HCT116 (cell line): ENCODE results near the gene ANO2. TPM values are rescaled to one million over a fixed set of nuclear protein-coding genes. Genes with fewer than 3 reads are reported as not detected.

Experiments used
- ATAC-seq: fragments of 200-7000 bp; cut with Tn5 transposase; 2 replicates; pipeline ENCODE4 v1.9.1; 2020; ENCODE audit warnings: mild to moderate bottlenecking, moderate library complexity
- BruUV-seq: library from RNA; stranded (reverse); fragments of 400-500 nt; replicated peaks from 2 replicates; lab custom pipeline; 2021; lab: Mats Ljungman, UMichigan
- CTCF ChIA-PET: fragments of 300-600 bp; sonication (Branson Sonifier 250); formaldehyde crosslinking; loops from one replicate; lab custom pipeline; 2021; ENCODE audit warnings: antibody characterized with exemption; lab: Charles Lee
- POLR2A ChIA-PET: fragments of 300-600, 350-600 bp; sonication (Branson Sonifier 250); formaldehyde crosslinking; loops from one replicate; lab custom pipeline; 2021; ENCODE audit warnings: antibody characterized with exemption; lab: Charles Lee
- RAD21 ChIA-PET, 2 experiments: fragments of 300-600 bp; sonication (Branson Sonifier 250); formaldehyde crosslinking; loops; one replicate each; lab custom pipeline; 2023; ENCODE audit warnings: low total read pairs in 2 of 2; ENCODE audit not compliant: uncharacterized antibody in 2 of 2, unreplicated experiment in 2 of 2, low non-redundant PET in 1 of 2; lab: Charles Lee
- DNase-seq: peaks from one replicate; pipeline ENCODE4 v3.0.0-alpha.2; 2010; ENCODE audit warnings: low read depth, low spot score
- H2AFZ ChIP-seq: fragments of 200-600 bp; shearing (Covaris generic), sonication (generic); 2 replicates; pipeline ENCODE4 v1.6.1; 2017; ENCODE audit warnings: low read depth, mixed run types, mixed read lengths, antibody characterized with exemption, low read length; ENCODE audit not compliant: poor library complexity, severe bottlenecking
- H3K27ac ChIP-seq: 2 replicates; pipeline ENCODE4 v1.5.1; 2012; ENCODE audit warnings: low read depth, low read length
- H3K27me3 ChIP-seq: fragments of 200-600 bp; sonication (generic); 2 replicates; pipeline ENCODE4 v1.6.1; 2016; ENCODE audit warnings: mixed run types, low read length, mixed read lengths; ENCODE audit not compliant: insufficient read depth
- H3K36me3 ChIP-seq, 2 experiments: fragments of 200-500 bp in 1 of 2; fragments of 200-600 bp in 1 of 2; sonication (Bioruptor generic) in 1 of 2; sonication (generic) in 1 of 2; 2 replicates each; pipeline versions ENCODE4 v1.5.1 to v1.6.1; 2014 to 2016; ENCODE audit warnings: low read length in 2 of 2, inconsistent platforms in 1 of 2, mixed read lengths in 1 of 2, mixed run types in 1 of 2; ENCODE audit not compliant: insufficient read depth in 2 of 2, control insufficient read depth in 1 of 2
- H3K4me1 ChIP-seq, 2 experiments: fragments of 200-600 bp in 1 of 2; sonication (generic) in 1 of 2; 2 replicates each; pipeline versions ENCODE4 v1.5.1 to v1.6.1; 2012 to 2017; ENCODE audit warnings: low read length in 2 of 2, inconsistent platforms in 1 of 2, mild to moderate bottlenecking in 1 of 2, mixed read lengths in 1 of 2, mixed run types in 1 of 2, moderate library complexity in 1 of 2; ENCODE audit not compliant: insufficient read depth in 2 of 2, control insufficient read depth in 1 of 2
- H3K4me2 ChIP-seq: fragments of 200-600 bp; sonication (generic); 2 replicates; pipeline ENCODE4 v1.6.1; 2017; ENCODE audit warnings: mixed run types, low read length, mixed read lengths
- H3K4me3 ChIP-seq, 2 experiments: fragments of 200-600 bp in 1 of 2; sonication (generic) in 1 of 2; replicated peaks in 1 of 2; 2 replicates each; pipeline ENCODE4 v1.5.1; 2011 to 2016; ENCODE audit warnings: low read length in 2 of 2, control low read depth in 1 of 2, low read depth in 1 of 2, mild to moderate bottlenecking in 1 of 2, mixed read lengths in 1 of 2, mixed run types in 1 of 2
- H3K79me2 ChIP-seq: fragments of 200-600 bp; sonication (generic); 2 replicates; pipeline ENCODE4 v1.6.1; 2017; ENCODE audit warnings: mild to moderate bottlenecking, mixed run types, low read length, moderate library complexity, mixed read lengths; ENCODE audit not compliant: insufficient read depth
- H3K9ac ChIP-seq: fragments of 200-600 bp; sonication (generic); 2 replicates; pipeline ENCODE4 v1.6.1; 2016; ENCODE audit warnings: low read length, mixed read lengths
- H3K9me2 ChIP-seq: fragments of 200-600 bp; sonication (generic), shearing (Covaris generic); 2 replicates; pipeline ENCODE4 v1.6.1; 2017; ENCODE audit warnings: mixed run types, mild to moderate bottlenecking, moderate library complexity; ENCODE audit not compliant: insufficient read depth
- H3K9me3 ChIP-seq, 2 experiments: fragments of 200-500 bp in 1 of 2; fragments of 200-600 bp in 1 of 2; sonication (Bioruptor generic) in 1 of 2; sonication (generic) in 1 of 2; 2 replicates each; pipeline ENCODE4 v1.6.1; 2014 to 2017; ENCODE audit warnings: low read length in 2 of 2, mixed read lengths in 2 of 2, inconsistent platforms in 1 of 2, low read depth in 1 of 2, mild to moderate bottlenecking in 1 of 2, mixed run types in 1 of 2, moderate library complexity in 1 of 2; ENCODE audit not compliant: control insufficient read depth in 1 of 2, insufficient read depth in 1 of 2
- H4K20me1 ChIP-seq: fragments of 200-600 bp; sonication (generic), shearing (Covaris generic); 2 replicates; pipeline ENCODE4 v1.6.1; 2017; ENCODE audit warnings: mixed run types, mild to moderate bottlenecking, moderate library complexity; ENCODE audit not compliant: insufficient read depth
- EZH2phosphoT487 ChIP-seq: fragments of 200-600 bp; IDR thresholded peaks from 2 replicates; pipeline ENCODE4 v1.6.1; 2018; ENCODE audit warnings: antibody characterized with exemption, borderline replicate concordance
- FOSL1 ChIP-seq: IDR thresholded peaks from 2 replicates; pipeline ENCODE4 v1.6.1; 2012; ENCODE audit warnings: low read depth
- POLR2A ChIP-seq: IDR thresholded peaks from 2 replicates; pipeline ENCODE4 v1.7.0; 2011; ENCODE audit warnings: borderline replicate concordance; ENCODE audit not compliant: insufficient read depth, insufficient read length; ENCODE audit errors: extremely low read depth
- SP1 ChIP-seq: IDR thresholded peaks from 2 replicates; pipeline ENCODE4 v1.6.1; 2012; ENCODE audit warnings: low read depth
- TCF7L2 ChIP-seq: IDR thresholded peaks from 2 replicates; pipeline ENCODE4 v1.7.0; 2011; ENCODE audit warnings: borderline replicate concordance, inconsistent platforms; ENCODE audit not compliant: insufficient read depth, insufficient read length; ENCODE audit errors: extremely low read depth
- intact Hi-C: fragments of 100-400 bp; cut with micrococcal nuclease; formaldehyde crosslinking; loops from 2 replicates; pipeline ENCODE4 v1.10.0; 2022
- total RNA-seq: library from RNA; stranded (reverse); gene quantifications from one replicate; pipeline ENCODE4 v1.2.1, GENCODE V29; 2021; ENCODE audit not compliant: unreplicated experiment
- TF ChIP-seq, protein P1 (sequence below), 3 experiments: fragments of 200-600 bp in 1 of 3; sonication (generic) in 1 of 3; IDR thresholded peaks in 2 of 3; conservative IDR thresholded peaks in 1 of 3; 2 replicates each; pipeline ENCODE4 v1.5.1; 2012 to 2017; ENCODE audit warnings: low read depth in 2 of 3, low read length in 2 of 3, antibody characterized with exemption in 1 of 3, borderline replicate concordance in 1 of 3, control low read depth in 1 of 3, mild to moderate bottlenecking in 1 of 3, mixed read lengths in 1 of 3, mixed run types in 1 of 3, moderate library complexity in 1 of 3; ENCODE audit not compliant: insufficient read depth in 1 of 3

Gene ANO2
- total RNA-seq, 1 experiment from 2014 or later: not detected

DNA sequence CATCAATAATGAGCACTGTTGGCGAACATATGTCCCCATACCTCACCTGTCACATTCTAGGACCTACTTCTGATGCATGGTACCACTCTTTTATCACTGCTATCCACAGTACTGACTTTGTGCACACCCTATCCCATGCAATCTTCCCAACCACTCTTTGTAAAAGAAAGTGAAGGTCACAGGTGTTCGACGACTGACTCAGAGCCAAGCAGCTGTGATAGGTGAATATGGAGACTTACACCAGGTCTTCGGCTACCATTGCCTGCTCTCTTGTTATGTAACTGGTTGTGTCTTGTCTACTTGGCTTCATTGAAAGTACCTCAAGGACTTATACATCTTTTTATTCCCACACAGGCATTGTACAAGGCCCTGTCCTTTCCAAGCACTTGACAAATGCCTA lies 169.0 kb downstream of the ANO2 start (continued):
- TF ChIP-seq, protein P1, sequence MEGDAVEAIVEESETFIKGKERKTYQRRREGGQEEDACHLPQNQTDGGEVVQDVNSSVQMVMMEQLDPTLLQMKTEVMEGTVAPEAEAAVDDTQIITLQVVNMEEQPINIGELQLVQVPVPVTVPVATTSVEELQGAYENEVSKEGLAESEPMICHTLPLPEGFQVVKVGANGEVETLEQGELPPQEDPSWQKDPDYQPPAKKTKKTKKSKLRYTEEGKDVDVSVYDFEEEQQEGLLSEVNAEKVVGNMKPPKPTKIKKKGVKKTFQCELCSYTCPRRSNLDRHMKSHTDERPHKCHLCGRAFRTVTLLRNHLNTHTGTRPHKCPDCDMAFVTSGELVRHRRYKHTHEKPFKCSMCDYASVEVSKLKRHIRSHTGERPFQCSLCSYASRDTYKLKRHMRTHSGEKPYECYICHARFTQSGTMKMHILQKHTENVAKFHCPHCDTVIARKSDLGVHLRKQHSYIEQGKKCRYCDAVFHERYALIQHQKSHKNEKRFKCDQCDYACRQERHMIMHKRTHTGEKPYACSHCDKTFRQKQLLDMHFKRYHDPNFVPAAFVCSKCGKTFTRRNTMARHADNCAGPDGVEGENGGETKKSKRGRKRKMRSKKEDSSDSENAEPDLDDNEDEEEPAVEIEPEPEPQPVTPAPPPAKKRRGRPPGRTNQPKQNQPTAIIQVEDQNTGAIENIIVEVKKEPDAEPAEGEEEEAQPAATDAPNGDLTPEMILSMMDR (IDR thresholded peaks at IDR 0.05 in 2 of 3, conservative IDR thresholded peaks at IDR 0.05 in 1 of 3; ENCODE audit: borderline replicate concordance in 1 of 3, insufficient read depth in 1 of 3, low read depth in 2 of 3, low read length in 2 of 3): no peak
- TF ChIP-seq TCF7L2 (no peak), FOSL1 (no peak), EZH2phosphoT487 (no peak), POLR2A (no peak)

DNA sequence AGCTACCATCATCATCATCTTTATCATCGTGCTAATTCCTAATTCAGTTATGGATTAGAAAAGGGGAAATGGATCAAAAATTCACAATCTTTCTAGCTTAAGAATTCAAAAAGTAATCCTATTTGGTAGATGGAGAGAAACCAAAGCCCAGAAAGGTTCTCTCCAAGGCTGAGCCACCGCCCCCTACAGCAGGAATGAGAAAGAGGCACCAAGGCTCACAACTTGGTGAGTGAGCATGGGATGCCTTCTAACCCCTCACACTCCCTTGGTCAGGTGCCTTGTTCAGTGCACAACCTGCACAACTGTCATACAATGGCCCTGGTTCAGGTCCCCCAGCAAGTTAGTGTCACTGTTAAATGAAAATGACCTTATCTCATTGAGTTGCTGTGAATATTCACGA lies 171.5 kb downstream of the ANO2 start:
- DNase-seq: no peak
- ChIA-PET POLR2A (no interaction called here), CTCF (no interaction called here), RAD21 (no interaction called here)
- Histone ChIP-seq H3K9ac (no peak overlapping the region), H3K36me3 (no peaks in the 10 kb centered on the region), H3K9me2 (no peaks in the 10 kb centered on the region), H3K27me3 (peaks cover 19% of the 10 kb centered on the region), H3K9me3 (no peaks in the 10 kb centered on the region), H2AFZ (no peak overlapping the region), H3K4me2 (no peak overlapping the region), H3K79me2 (no peaks in the 10 kb centered on the region), H3K4me3 (no peak overlapping the region), H4K20me1 (no peaks in the 10 kb centered on the region), H3K27ac (no peak overlapping the region), H3K4me1 (no peaks in the 10 kb centered on the region)
- 0 out of 2 replicates have a peak, but pooled peaks have one; percentile 54 for ATAC-seq
- intact Hi-C loops: no loop called here
- BruUV-seq: no TSS peak
- TF ChIP-seq SP1: no peak
- TF ChIP-seq, protein P1 (IDR thresholded peaks at IDR 0.05 in 2 of 3, conservative IDR thresholded peaks at IDR 0.05 in 1 of 3; ENCODE audit: borderline replicate concordance in 1 of 3, insufficient read depth in 1 of 3, low read depth in 2 of 3, low read length in 2 of 3): peak in 2 of 3 experiments; percentile 18 to 30; a peak in 2 of 6 replicates
